K562 (cell line): ENCODE measurements around the gene SLC45A3. TPM values are rescaled to one million over a fixed set of nuclear protein-coding genes. Genes with fewer than 3 reads are reported as not detected.

Experiments
- ARHGAP35 ChIP-seq: fragments of 450-650 bp; IDR thresholded peaks from 2 replicates; pipeline ENCODE4 v1.6.1; 2018; ENCODE audit not compliant: partially characterized antibody
- DPF2 ChIP-seq: fragments of 450-650 bp; IDR thresholded peaks from 2 replicates; pipeline ENCODE4 v1.6.1; 2016
- EP300 ChIP-seq: IDR thresholded peaks from 2 replicates; pipeline ENCODE4 v1.6.1; 2012; ENCODE audit warnings: low read length, improper control_type of control experiment
- ETV5 ChIP-seq: sonication (generic); formaldehyde crosslinking; IDR thresholded peaks from 2 replicates; pipeline ENCODE4 v1.4.0; 2020; ENCODE audit warnings: low read depth, mild to moderate bottlenecking, missing genetic modification reagents
- FOXM1 ChIP-seq, 2 experiments: fragments of 450-650 bp in 1 of 2; sonication (generic) in 1 of 2; formaldehyde crosslinking in 1 of 2; IDR thresholded peaks; 2 replicates each; pipeline versions ENCODE4 v1.6.1 to v1.9.0; 2017 to 2022; ENCODE audit warnings: low read depth in 2 of 2, mild to moderate bottlenecking in 2 of 2, missing genetic modification reagents in 1 of 2, moderate library complexity in 1 of 2
- HDAC8 ChIP-seq: fragments of 450-650 bp; IDR thresholded peaks from 2 replicates; pipeline ENCODE4 v1.6.1; 2016; ENCODE audit warnings: mild to moderate bottlenecking, missing genetic modification characterization, moderate library complexity, missing compliant biosample characterization
- KDM2B ChIP-seq: fragments of 250-450 bp; sonication (Bioruptor Pico); IDR thresholded peaks from 2 replicates; pipeline ENCODE4 v1.8.0; 2021; ENCODE audit warnings: mild to moderate bottlenecking, moderate library complexity
- NBN ChIP-seq: fragments of 450-650 bp; IDR thresholded peaks from 2 replicates; pipeline ENCODE4 v1.6.1; 2016; ENCODE audit warnings: low read depth, mild to moderate bottlenecking
- PML ChIP-seq: IDR thresholded peaks from 2 replicates; pipeline ENCODE4 v1.6.1; 2012; ENCODE audit warnings: low read length, inconsistent platforms
- PYGO2 ChIP-seq: fragments of 450-650 bp; IDR thresholded peaks from 2 replicates; pipeline ENCODE4 v1.6.1; 2016; ENCODE audit warnings: mild to moderate bottlenecking, missing genetic modification characterization, moderate library complexity, missing compliant biosample characterization
- RFX1 ChIP-seq: fragments of 450-650 bp; IDR thresholded peaks from 2 replicates; pipeline ENCODE4 v1.6.1; 2016; ENCODE audit warnings: mild to moderate bottlenecking, moderate library complexity
- SMAD4 ChIP-seq: fragments of 250-450 bp; sonication (Bioruptor Pico); conservative IDR thresholded peaks from 2 replicates; pipeline ENCODE4 v1.8.0; 2021; ENCODE audit warnings: inconsistent platforms, mild to moderate bottlenecking, moderate library complexity
- SMC3 ChIP-seq: conservative IDR thresholded peaks from 2 replicates; pipeline ENCODE4 v1.6.1; 2011; ENCODE audit warnings: low read depth, low read length, improper control_type of control experiment; ENCODE audit not compliant: insufficient read depth
- TRIM28 ChIP-seq: fragments of 450-650 bp; IDR thresholded peaks from 2 replicates; pipeline ENCODE4 v1.6.1; 2017
- ZNF121 ChIP-seq: sonication (generic); formaldehyde crosslinking; conservative IDR thresholded peaks from 2 replicates; pipeline ENCODE4 v1.8.0; 2022; ENCODE audit warnings: missing genetic modification reagents
- polyA plus RNA-seq, 8 experiments: library from polyadenylated mRNA; depleted of rRNA in 4 of 8; stranded (reverse) in 5 of 8; unstranded in 3 of 8; fragments of >200 nt; fragmentation: Nextera tagmentation in 2 of 8; fragmentation: Illumina TruSeq in 1 of 8; extraction: Ambion mirVana in 2 of 8; extraction: Trizol in 1 of 8; gene quantifications; 2 replicates each; pipeline versions ENCODE4 v1.2.1 to v1.2.3, GENCODE V29; 2011 to 2014; ENCODE audit warnings: inconsistent platforms in 1 of 8, missing spikeins in 1 of 8
- total RNA-seq, 7 experiments: library from RNA; depleted of rRNA in 6 of 7; stranded (reverse); fragments of >200 nt in 6 of 7; fragmentation: Illumina TruSeq in 2 of 7; extraction: Trizol in 2 of 7; gene quantifications; 2 replicates each; pipeline versions ENCODE4 v1.2.1 to v1.2.3, GENCODE V29; 2011 to 2021; ENCODE audit warnings: low replicate concordance in 1 of 7
- TF ChIP-seq, protein P1 (sequence below), 2 experiments: fragments of 450-650 bp; conservative IDR thresholded peaks; 2 replicates each; pipeline ENCODE4 v1.6.1; 2017; ENCODE audit warnings: mild to moderate bottlenecking in 2 of 2, moderate library complexity in 2 of 2
- TF ChIP-seq, protein P2 (sequence below), 2 experiments: IDR thresholded peaks; 2 replicates each; pipeline ENCODE4 v1.6.1; 2011; ENCODE audit warnings: borderline replicate concordance in 1 of 2, control low read depth in 1 of 2, low read depth in 1 of 2, low read length in 1 of 2, mild to moderate bottlenecking in 1 of 2, mixed read lengths in 1 of 2, moderate library complexity in 1 of 2; ENCODE audit not compliant: insufficient read depth in 1 of 2, insufficient read length in 1 of 2, poor library complexity in 1 of 2, severe bottlenecking in 1 of 2; ENCODE audit errors: extremely low read depth in 1 of 2
- TF ChIP-seq, protein P3 (sequence below): fragments of 250-450 bp; sonication (Bioruptor Pico); IDR thresholded peaks from 2 replicates; pipeline ENCODE4 v1.5.0; 2022; ENCODE audit warnings: mild to moderate bottlenecking
- TF ChIP-seq, protein P4 (sequence below): sonication (generic); formaldehyde crosslinking; IDR thresholded peaks from 2 replicates; pipeline ENCODE4 v1.8.0; 2022; ENCODE audit warnings: mild to moderate bottlenecking, missing genetic modification reagents, borderline replicate concordance

The SLC45A3 gene
- total and polyA plus RNA-seq, 9 of the 15 experiments (the other 6 are each of a cell fraction or from before 2014, with no cell fraction given), result 0.06 to 3.3 (median 1.3) TPM

DNA sequence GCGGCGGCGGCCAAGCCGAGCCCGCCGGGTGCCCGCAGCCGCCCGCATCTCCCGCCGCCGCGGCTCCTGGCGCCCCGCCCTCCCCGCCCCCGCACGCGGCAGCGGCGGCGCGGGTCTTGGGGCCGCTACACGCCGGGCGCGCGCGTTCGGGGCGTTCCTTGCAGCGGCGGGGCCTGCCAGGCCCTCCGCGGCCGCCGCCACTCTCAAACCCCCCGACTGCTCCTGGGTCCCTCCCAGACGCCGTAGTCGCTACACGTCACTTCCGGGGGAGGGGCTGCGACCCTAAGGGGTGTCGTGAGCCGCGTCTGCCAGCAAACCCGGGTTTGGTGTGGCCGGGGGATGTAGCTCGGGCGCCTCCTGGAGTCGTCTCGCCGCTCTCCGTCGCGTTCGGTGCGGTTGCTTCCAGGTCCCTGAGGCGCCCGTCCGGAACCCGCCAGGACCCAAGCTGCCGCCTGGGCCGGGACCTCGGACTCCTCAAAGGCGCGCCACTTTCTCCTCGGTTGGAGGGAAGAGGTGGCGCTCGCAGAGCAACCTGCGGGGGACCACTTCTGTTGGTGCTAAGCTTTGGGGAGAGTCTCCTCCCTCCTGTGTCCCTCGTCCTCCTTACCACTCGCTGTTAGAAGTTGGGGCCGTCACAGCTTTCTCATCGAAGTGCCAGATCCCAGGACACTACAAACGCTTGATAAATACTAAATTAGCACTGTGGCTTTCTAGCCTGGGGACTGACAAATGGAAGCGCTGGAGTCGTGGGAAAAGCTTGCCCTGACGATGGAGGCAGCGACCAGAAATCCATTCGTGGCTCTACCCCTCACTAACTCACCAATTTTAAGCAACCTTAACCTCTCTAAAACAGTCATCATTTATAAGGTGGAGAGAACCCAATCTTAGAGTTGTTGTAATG, 48.3 kb downstream of the SLC45A3 start, which contains the start of gene ELK4 (continued):
- TF ChIP-seq, protein P1, sequence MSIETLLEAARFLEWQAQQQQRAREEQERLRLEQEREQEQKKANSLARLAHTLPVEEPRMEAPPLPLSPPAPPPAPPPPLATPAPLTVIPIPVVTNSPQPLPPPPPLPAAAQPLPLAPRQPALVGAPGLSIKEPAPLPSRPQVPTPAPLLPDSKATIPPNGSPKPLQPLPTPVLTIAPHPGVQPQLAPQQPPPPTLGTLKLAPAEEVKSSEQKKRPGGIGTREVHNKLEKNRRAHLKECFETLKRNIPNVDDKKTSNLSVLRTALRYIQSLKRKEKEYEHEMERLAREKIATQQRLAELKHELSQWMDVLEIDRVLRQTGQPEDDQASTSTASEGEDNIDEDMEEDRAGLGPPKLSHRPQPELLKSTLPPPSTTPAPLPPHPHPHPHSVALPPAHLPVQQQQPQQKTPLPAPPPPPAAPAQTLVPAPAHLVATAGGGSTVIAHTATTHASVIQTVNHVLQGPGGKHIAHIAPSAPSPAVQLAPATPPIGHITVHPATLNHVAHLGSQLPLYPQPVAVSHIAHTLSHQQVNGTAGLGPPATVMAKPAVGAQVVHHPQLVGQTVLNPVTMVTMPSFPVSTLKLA (conservative IDR thresholded peaks at IDR 0.05), result peak; percentile 37 to 76; a peak in 2 of 4 replicates
- TF ChIP-seq ARHGAP35 (no peak), RFX1 (no peak), SMAD4 (CRISPR knock-in tag) (peak; percentile 93), EP300 (peak; percentile 51), PML (peak; percentile 56), PYGO2 (no peak), TRIM28 (no peak), FOXM1 (IDR thresholded peaks at IDR 0.05; ENCODE audit: low read depth) (peak; percentile 48; the same call in 1 of the 2 replicates), FOXM1 (CRISPR knock-in tag; IDR thresholded peaks at IDR 0.05; ENCODE audit: low read depth) (peak; percentile 74; the same call in 1 of the 2 replicates), HDAC8 (tag) (no peak), NBN (peak; percentile 68), DPF2 (no peak), ZNF121 (CRISPR knock-in tag) (no peak), SMC3 (peak; percentile 61), KDM2B (CRISPR knock-in tag) (peak; percentile 83; the same call in 1 of the 2 replicates), ETV5 (peak; percentile 44; the same call in 1 of the 2 replicates)
- TF ChIP-seq, protein P2, sequence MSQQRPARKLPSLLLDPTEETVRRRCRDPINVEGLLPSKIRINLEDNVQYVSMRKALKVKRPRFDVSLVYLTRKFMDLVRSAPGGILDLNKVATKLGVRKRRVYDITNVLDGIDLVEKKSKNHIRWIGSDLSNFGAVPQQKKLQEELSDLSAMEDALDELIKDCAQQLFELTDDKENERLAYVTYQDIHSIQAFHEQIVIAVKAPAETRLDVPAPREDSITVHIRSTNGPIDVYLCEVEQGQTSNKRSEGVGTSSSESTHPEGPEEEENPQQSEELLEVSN (IDR thresholded peaks at IDR 0.05; ENCODE audit: borderline replicate concordance in 1 of 2, extremely low read depth in 1 of 2, insufficient read depth in 1 of 2, insufficient read length in 1 of 2, low read depth in 1 of 2, low read length in 1 of 2, poor library complexity in 1 of 2, severe bottlenecking in 1 of 2), result peak; percentile 55 to 75
- TF ChIP-seq, protein P3, sequence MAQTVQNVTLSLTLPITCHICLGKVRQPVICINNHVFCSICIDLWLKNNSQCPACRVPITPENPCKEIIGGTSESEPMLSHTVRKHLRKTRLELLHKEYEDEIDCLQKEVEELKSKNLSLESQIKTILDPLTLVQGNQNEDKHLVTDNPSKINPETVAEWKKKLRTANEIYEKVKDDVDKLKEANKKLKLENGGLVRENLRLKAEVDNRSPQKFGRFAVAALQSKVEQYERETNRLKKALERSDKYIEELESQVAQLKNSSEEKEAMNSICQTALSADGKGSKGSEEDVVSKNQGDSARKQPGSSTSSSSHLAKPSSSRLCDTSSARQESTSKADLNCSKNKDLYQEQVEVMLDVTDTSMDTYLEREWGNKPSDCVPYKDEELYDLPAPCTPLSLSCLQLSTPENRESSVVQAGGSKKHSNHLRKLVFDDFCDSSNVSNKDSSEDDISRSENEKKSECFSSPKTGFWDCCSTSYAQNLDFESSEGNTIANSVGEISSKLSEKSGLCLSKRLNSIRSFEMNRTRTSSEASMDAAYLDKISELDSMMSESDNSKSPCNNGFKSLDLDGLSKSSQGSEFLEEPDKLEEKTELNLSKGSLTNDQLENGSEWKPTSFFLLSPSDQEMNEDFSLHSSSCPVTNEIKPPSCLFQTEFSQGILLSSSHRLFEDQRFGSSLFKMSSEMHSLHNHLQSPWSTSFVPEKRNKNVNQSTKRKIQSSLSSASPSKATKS (CRISPR knock-in tag), result no peak
- TF ChIP-seq, protein P4, sequence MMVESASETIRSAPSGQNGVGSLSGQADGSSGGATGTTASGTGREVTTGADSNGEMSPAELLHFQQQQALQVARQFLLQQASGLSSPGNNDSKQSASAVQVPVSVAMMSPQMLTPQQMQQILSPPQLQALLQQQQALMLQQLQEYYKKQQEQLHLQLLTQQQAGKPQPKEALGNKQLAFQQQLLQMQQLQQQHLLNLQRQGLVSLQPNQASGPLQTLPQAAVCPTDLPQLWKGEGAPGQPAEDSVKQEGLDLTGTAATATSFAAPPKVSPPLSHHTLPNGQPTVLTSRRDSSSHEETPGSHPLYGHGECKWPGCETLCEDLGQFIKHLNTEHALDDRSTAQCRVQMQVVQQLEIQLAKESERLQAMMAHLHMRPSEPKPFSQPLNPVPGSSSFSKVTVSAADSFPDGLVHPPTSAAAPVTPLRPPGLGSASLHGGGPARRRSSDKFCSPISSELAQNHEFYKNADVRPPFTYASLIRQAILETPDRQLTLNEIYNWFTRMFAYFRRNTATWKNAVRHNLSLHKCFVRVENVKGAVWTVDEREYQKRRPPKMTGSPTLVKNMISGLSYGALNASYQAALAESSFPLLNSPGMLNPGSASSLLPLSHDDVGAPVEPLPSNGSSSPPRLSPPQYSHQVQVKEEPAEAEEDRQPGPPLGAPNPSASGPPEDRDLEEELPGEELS, result peak; percentile 94
